ENCODE data around the gene CEP85L. TPM values are rescaled to one million over a fixed set of nuclear protein-coding genes. Genes with fewer than 3 reads are reported as not detected.

CEP85L gene
- 10 to 100 TPM; 70.9 to 73.6 TPM for total RNA-seq
- 10 to 100 TPM; 31.1 to 50.0 (median 47.5) TPM for polyA plus RNA-seq
- total RNA-seq, result 98.7 to 222 (median 166) reads per million in 6 experiments

DNA sequence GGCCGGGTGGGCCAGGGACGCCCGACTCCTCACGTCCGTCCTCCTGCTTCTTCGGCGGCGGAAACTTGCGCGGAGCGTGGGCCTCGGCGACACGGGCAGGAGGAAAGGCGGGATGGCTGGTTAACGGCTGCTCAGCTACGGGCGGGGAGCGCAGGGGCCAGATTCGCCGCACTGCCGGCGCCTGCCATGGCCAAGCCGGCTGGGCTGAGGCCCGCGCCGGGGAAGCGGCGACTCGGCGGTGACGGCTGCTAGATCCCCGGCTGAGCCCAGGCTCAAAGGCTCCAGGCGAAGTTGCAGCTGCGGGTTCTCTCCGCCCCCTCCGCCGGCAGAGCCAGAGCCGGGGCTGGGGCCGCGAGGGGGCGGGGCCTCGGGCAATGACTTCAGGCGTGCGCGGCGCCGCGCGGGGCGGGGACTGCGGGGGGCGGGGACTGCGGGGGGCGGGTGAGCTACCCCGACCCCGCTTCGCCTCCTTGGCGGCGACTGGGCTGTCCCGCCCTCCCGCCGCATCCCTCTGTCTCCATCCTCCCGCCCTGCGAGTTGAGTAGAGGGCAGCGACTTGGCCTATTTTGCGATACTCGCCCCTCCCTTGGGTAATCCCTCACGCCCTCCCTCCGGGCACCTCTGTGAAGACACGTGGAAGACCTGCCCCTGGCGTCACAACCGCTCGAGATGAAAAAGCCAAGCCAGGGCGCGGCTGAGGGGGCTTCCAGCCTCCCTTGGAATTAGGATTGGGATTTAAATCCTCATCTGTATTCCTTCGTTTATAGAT lies at the start of gene CEP85L:
TSS of gene CEP85L (minus strand) at position 310 of the 769 bp plus-strand sequence. CDS start 322 bp downstream, outside the sequence.
- Mint-ChIP-seq H3K4me3 (peak within 1 kb of the TSS; percentile 90 to 96 (median 94)), H3K27me3 (no peaks in the 10 kb centered on the region), H3K27ac (peak within 1 kb of the TSS; percentile 88 to 98 (median 96)), H3K36me3 (peaks cover 0 to 8% (median 0%) of the 10 kb centered on the region in 3 donors), H3K4me1 (peaks cover 24 to 58% (median 51%) of the 10 kb centered on the region in 4 donors), H3K9me3 (no peaks in the 10 kb centered on the region)
- POLR2A ChIA-PET, result interaction anchor here (0.6 to 3.2 kb wide), 23 partner anchors 8 to 242 kb away, joined by 3 to 55 read pairs (median 4); partner anchors contain the start of gene ASF1A
- ATAC-seq, result peak; percentile 88 to 91
- DNase-seq, result peak; percentile 81 to 96 (median 90)

DNA sequence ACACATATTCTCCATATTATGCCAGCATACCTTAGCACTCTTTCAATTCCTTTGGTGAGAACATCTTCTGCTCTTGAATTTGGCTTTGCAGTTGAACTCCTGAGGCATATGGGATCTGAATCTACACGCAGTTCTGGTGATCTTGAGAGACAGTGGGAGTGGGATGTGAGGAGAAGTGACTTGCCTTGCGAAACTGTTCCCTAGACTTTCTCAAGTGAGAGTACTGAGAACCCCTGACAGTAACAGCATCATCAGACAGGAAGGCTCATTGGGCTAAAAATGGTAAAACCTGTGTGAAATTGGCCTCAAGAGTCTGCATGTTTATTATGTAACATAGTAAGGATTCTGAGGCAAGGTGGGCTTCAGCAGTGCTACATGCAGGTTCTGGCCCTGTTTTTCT lies 49.1 kb upstream of the CEP85L start:
- peaks cover 11 to 81% (median 25%) of the 10 kb centered on the region in 3 donors for H3K36me3 Mint-ChIP-seq
- H3K9me3 Mint-ChIP-seq, result no peaks in the 10 kb centered on the region
- POLR2A ChIA-PET, result interaction anchor here (2.5 kb wide), 1 partner anchor 9 kb away, joined by 8 read pairs; no protein-coding TSS in a partner anchor
- H3K27me3 Mint-ChIP-seq, result no peaks in the 10 kb centered on the region
- H3K4me3 Mint-ChIP-seq, result peak overlapping the region in 6 of 10 donors; percentile 1 to 47 (median 19)
- DNase-seq (no peak), ATAC-seq (no peak)
- peak overlapping the region; percentile 12 to 81 (median 50) for H3K27ac Mint-ChIP-seq
- H3K4me1 Mint-ChIP-seq, result peaks cover 41 to 89% (median 88%) of the 10 kb centered on the region in 4 donors

GRCh38 chr6:118697554-118697953 lies 46.2 kb upstream of the CEP85L start:
- Mint-ChIP-seq H3K4me3 (peak overlapping the region in 2 of 10 donors; percentile 10 to 17), H3K27me3 (no peaks in the 10 kb centered on the region), H3K27ac (peak overlapping the region in 8 of 10 donors; percentile 3 to 82 (median 32)), H3K4me1 (peaks cover 44 to 88% (median 86%) of the 10 kb centered on the region in 4 donors), H3K36me3 (peaks cover 11 to 81% (median 35%) of the 10 kb centered on the region in 3 donors), H3K9me3 (no peaks in the 10 kb centered on the region)
- DNase-seq (no peak), ATAC-seq (peak; percentile 44 to 52)
- POLR2A ChIA-PET, result interaction anchor here (0.8 to 1.2 kb wide), 3 partner anchors 12 to 103 kb away, joined by 3 to 4 read pairs (median 3); no protein-coding TSS in a partner anchor

DNA sequence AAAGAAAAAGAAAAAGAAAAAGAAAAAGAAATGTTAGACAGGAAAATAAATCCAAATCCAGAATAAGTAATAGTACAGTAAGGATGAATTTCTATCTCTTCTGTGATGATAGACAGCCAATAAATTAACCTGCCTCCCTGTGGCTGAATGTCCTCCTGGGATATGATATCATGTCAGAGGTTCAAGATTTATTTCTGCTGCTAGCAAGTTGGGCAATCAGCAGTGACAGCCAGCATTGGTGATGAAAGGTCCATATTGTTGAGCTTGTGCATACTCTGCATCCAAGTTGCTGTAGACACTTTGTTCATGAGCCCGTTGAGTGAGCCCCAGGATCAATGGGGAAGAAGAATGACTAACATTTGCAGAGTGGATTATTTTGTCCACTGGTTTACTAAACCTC lies 44.9 kb upstream of the CEP85L start:
- H3K36me3 Mint-ChIP-seq, result peaks cover 7 to 72% (median 27%) of the 10 kb centered on the region in 3 donors
- POLR2A ChIA-PET, result no interaction called here
- H3K27me3 Mint-ChIP-seq, result no peaks in the 10 kb centered on the region
- H3K9me3 Mint-ChIP-seq, result no peaks in the 10 kb centered on the region
- peak overlapping the region in 7 of 10 donors; percentile 20 to 89 (median 50) for H3K27ac Mint-ChIP-seq
- no peak overlapping the region for H3K4me3 Mint-ChIP-seq
- ATAC-seq (no peak), DNase-seq (no peak)
- H3K4me1 Mint-ChIP-seq, result peaks cover 42 to 88% (median 86%) of the 10 kb centered on the region in 4 donors

GRCh38 chr6:118693562-118693961 lies 42.2 kb upstream of the CEP85L start:
- H3K36me3 Mint-ChIP-seq, result peaks cover 0 to 66% (median 33%) of the 10 kb centered on the region in 3 donors
- H3K27me3 Mint-ChIP-seq, result no peaks in the 10 kb centered on the region
- H3K9me3 Mint-ChIP-seq, result no peaks in the 10 kb centered on the region
- DNase-seq (no peak), ATAC-seq (no peak)
- peak overlapping the region in 2 of 10 donors; percentile 45 to 49 for H3K4me3 Mint-ChIP-seq
- H3K4me1 Mint-ChIP-seq, result peaks cover 44 to 88% (median 85%) of the 10 kb centered on the region in 4 donors
- POLR2A ChIA-PET, result no interaction called here
- H3K27ac Mint-ChIP-seq, result peak overlapping the region in 8 of 10 donors; percentile 15 to 81 (median 50)

- Mint-ChIP-seq H3K36me3 (peaks cover 0 to 29% (median 12%) of the 10 kb centered on the region in 3 donors), H3K4me1 (peaks cover 50 to 79% (median 75%) of the 10 kb centered on the region in 4 donors), H3K4me3 (peak overlapping the region in 6 of 10 donors; percentile 6 to 48 (median 22)), H3K9me3 (no peaks in the 10 kb centered on the region), H3K27ac (peak overlapping the region; percentile 43 to 84 (median 69)), H3K27me3 (no peaks in the 10 kb centered on the region)
- POLR2A ChIA-PET, result interaction anchor here (2.2 kb wide), 1 partner anchor 23 kb away, joined by 6 read pairs; no protein-coding TSS in a partner anchor
- DNase-seq (no peak), ATAC-seq (no peak)
Observed at GRCh38 chr6:118685823-118686449, 34.5 kb upstream of the CEP85L start.

DNA sequence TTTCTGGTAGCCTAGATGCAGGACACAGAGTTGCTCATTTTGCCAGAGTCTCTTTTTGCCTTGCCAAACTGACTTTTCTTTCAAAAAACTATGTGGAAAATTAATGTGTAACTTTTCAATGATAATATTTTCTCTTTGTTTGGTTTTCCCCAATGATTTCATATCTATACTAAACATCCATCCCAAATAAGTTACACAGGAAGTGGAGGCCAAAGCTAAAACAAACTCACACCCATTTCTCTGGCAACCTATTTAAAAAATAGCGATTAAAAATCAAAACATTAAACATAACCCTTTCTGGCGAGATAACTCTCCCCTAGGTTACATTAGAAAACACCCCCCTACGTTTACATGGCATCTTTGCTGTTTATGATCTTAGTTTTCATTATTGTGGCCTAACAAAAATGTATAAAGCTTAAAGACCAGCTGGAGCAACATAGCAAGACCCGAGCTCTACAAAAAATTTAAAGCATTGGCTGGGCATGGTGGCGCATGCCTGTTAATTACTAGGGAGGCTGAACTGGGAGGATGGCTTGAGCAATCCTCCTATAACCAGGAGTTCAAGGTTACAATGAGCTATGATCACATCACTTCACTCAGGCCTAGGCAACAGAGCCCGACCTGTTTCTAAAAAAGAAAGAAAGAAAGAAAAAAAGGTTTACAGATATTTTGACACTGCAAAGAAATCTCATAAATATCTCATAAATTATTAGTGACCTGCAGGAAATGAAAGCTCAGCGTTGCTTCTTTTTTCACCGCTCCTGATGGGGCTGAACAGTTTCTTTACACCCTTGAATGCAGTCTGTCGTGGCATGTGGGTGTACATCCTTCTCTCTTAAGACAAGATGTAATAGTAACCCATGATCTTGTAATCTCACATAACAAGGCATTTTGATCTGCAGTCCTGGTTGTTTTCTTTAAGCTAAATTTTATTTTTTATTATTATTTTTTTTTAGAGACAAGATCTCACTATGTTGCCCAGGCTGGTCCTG lies 32.8 kb upstream of the CEP85L start:
- Mint-ChIP-seq H3K27me3 (no peaks in the 10 kb centered on the region), H3K27ac (peak overlapping the region; percentile 49 to 88 (median 74)), H3K4me3 (peak overlapping the region in 9 of 10 donors; percentile 5 to 70 (median 33)), H3K9me3 (no peaks in the 10 kb centered on the region), H3K4me1 (peaks cover 47 to 74% (median 73%) of the 10 kb centered on the region in 4 donors), H3K36me3 (peaks cover 0 to 16% (median 2%) of the 10 kb centered on the region in 3 donors)
- no peak for DNase-seq
- POLR2A ChIA-PET, result interaction anchor here (1.0 to 1.7 kb wide), 4 partner anchors 22 to 50 kb away, joined by 3 to 14 read pairs (median 4); no protein-coding TSS in a partner anchor
- ATAC-seq, result no peak

GRCh38 chr6:118680452-118681095 lies 29.2 kb upstream of the CEP85L start:
- Mint-ChIP-seq H3K36me3 (peaks cover 0 to 17% (median 6%) of the 10 kb centered on the region in 3 donors), H3K27ac (peak overlapping the region; percentile 57 to 90 (median 79)), H3K27me3 (no peaks in the 10 kb centered on the region), H3K4me3 (peak overlapping the region in 9 of 10 donors; percentile 25 to 70 (median 57)), H3K9me3 (peaks cover 0 to 12% (median 0%) of the 10 kb centered on the region in 9 donors), H3K4me1 (peaks cover 41 to 78% (median 73%) of the 10 kb centered on the region in 4 donors)
- peak in 3 of 10 donors; percentile 19 to 57 (median 29) for DNase-seq
- POLR2A ChIA-PET, result interaction anchor here (0.6 to 1.5 kb wide), 3 partner anchors 29 to 46 kb away, joined by 3 to 4 read pairs (median 3); partner anchors contain the start of gene CEP85L
- peak; percentile 79 to 83 for ATAC-seq

GRCh38 chr6:118679327-118679901 lies 28.0 kb upstream of the CEP85L start:
- H3K4me1 Mint-ChIP-seq, result peaks cover 45 to 78% (median 70%) of the 10 kb centered on the region in 4 donors
- peak overlapping the region in 5 of 10 donors; percentile 7 to 47 (median 22) for H3K4me3 Mint-ChIP-seq
- peak overlapping the region in 8 of 10 donors; percentile 11 to 89 (median 52) for H3K27ac Mint-ChIP-seq

GRCh38 chr6:118678866-118679265 lies 27.5 kb upstream of the CEP85L start:
- no peak for DNase-seq
- Mint-ChIP-seq H3K27ac (peak overlapping the region in 5 of 10 donors; percentile 41 to 89 (median 61)), H3K36me3 (peaks cover 2 to 24% (median 16%) of the 10 kb centered on the region in 3 donors), H3K9me3 (peaks cover 0 to 12% (median 0%) of the 10 kb centered on the region in 9 donors), H3K27me3 (no peaks in the 10 kb centered on the region), H3K4me3 (peak overlapping the region in 1 of 10 donors; percentile 47), H3K4me1 (peaks cover 41 to 74% (median 66%) of the 10 kb centered on the region in 4 donors)
- POLR2A ChIA-PET, result interaction anchor here (0.5 kb wide), 1 partner anchor 9 kb away, joined by 5 read pairs; no protein-coding TSS in a partner anchor
- ATAC-seq, result no peak

More at GRCh38 chr6:118679327-118679901, 28.0 kb upstream of the CEP85L start:
- DNase-seq, result no peak
- peaks cover 0 to 22% (median 12%) of the 10 kb centered on the region in 3 donors for H3K36me3 Mint-ChIP-seq
- no peak for ATAC-seq
- H3K27me3 Mint-ChIP-seq, result no peaks in the 10 kb centered on the region
- H3K9me3 Mint-ChIP-seq, result peaks cover 0 to 12% (median 0%) of the 10 kb centered on the region in 9 donors
- POLR2A ChIA-PET, result interaction anchor here (0.5 to 1.5 kb wide), 3 partner anchors 9 to 49 kb away, joined by 3 to 6 read pairs (median 5); no protein-coding TSS in a partner anchor

Measured in naive thymus-derived CD8-positive, alpha-beta T cell (primary cell).